Measurements from ENCODE around the gene NRN1L.

NRN1L gene

DNA sequence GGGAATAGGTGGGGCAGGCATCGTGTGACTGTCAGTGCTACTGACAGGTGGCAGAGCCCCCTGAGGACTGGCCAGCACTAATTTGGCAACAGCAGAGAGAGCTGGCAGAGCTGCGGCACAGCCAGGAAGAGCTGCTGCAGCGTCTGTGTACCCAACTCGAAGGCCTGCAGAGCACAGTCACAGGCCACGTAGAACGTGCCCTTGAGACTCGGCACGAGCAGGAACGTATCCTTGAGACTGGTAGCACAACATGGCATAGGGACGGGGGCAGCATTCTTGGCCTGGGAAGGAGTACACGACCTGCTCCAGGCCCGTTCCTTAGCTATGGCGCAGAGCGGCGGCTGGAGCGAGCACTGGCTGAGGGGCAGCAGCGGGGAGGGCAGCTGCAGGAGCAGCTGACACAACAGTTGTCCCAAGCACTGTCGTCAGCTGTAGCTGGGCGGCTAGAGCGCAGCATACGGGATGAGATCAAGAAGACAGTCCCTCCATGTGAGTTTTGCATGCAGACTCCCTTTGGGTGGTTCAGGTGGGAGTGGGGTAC lies 3.0 kb upstream of the NRN1L start:
- ChIA-PET CTCF (interaction anchor here (0.7 to 20.3 kb wide), 14 partner anchors 9 to 347 kb away, joined by 3 to 359 read pairs (median 4); partner anchors contain the start of genes CTRL, EDC4 and PSMB10), POLR2A (no interaction called here)
- Histone ChIP-seq H3K9me3 (ENCODE audit: control extremely low read depth in 1 of 5, control insufficient read depth in 4 of 5, insufficient read depth in 2 of 5, low read depth in 1 of 5, low read length in 4 of 5) (no peaks in the 10 kb centered on the region), H3K27me3 (replicated peaks in 2 of 5; ENCODE audit: control insufficient read depth in 4 of 5, insufficient read depth in 5 of 5, low read length in 4 of 5) (no peaks in the 10 kb centered on the region), H3K4me1 (ENCODE audit: control extremely low read depth in 1 of 4, control insufficient read depth in 4 of 4, insufficient read depth in 4 of 4, low read length in 3 of 4) (no peaks in the 10 kb centered on the region), H3K4me3 (ENCODE audit: control insufficient read depth in 1 of 7, extremely low read depth in 1 of 7, insufficient read depth in 4 of 7, low read depth in 2 of 7, low read length in 6 of 7) (no peak overlapping the region), H3K27ac (ENCODE audit: insufficient read depth in 1 of 2, low read depth in 1 of 2, low read length in 2 of 2, poor library complexity in 1 of 2, severe bottlenecking in 2 of 2) (no peak overlapping the region), H3K36me3 (ENCODE audit: control insufficient read depth in 4 of 4, insufficient read depth in 4 of 4, low read length in 3 of 4) (peaks cover 17 to 94% (median 82%) of the 10 kb centered on the region in 4 experiments)
- WGBS (ENCODE audit: insufficient coverage), result 98% methylated on average over 18 of the region's 21 CpGs
- no peak for DNase-seq

DNA sequence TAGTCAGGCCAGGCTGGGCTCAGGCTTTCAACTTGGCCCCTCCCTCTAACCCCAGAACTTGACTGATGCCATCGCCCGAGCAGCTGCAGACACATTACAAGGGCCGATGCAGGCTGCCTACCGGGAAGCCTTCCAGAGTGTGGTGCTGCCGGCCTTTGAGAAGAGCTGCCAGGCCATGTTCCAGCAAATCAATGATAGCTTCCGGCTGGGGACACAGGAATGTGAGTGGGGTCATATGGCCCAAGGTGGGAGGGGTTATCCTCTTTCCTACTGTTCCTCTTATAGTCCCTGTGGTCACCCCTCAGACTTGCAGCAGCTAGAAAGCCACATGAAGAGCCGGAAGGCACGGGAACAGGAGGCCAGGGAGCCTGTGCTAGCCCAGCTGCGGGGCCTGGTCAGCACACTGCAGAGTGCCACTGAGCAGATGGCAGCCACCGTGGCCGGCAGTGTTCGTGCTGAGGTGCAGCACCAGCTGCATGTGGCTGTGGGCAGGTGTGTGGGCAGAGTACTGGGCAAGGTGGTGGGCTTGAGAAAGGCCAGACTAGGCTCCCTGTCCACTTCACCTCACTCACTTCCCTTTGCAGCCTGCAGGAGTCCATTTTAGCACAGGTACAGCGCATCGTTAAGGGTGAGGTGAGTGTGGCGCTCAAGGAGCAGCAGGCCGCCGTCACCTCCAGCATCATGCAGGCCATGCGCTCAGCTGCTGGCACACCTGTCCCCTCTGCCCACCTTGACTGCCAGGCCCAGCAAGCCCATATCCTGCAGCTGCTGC lies 2.1 kb upstream of the NRN1L start:
- ChIA-PET CTCF (interaction anchor here (0.6 to 20.3 kb wide), 20 partner anchors 8 to 346 kb away, joined by 3 to 359 read pairs (median 4); partner anchors contain the start of genes CTRL, EDC4 and PSMB10), POLR2A (interaction anchor here (0.9 kb wide), 1 partner anchor 17 kb away, joined by 4 read pairs; no protein-coding TSS in a partner anchor)
- H3K27me3 ChIP-seq (replicated peaks in 2 of 5; ENCODE audit: control insufficient read depth in 4 of 5, insufficient read depth in 5 of 5, low read length in 4 of 5), result no peaks in the 10 kb centered on the region
- WGBS (ENCODE audit: insufficient coverage), result 95% methylated on average over 18 of the region's 18 CpGs
- no peak for DNase-seq
- no peaks in the 10 kb centered on the region for H3K4me1 ChIP-seq (ENCODE audit: control extremely low read depth in 1 of 4, control insufficient read depth in 4 of 4, insufficient read depth in 4 of 4, low read length in 3 of 4)
- no peak overlapping the region for H3K27ac ChIP-seq (ENCODE audit: insufficient read depth in 1 of 2, low read depth in 1 of 2, low read length in 2 of 2, poor library complexity in 1 of 2, severe bottlenecking in 2 of 2)
- no peaks in the 10 kb centered on the region for H3K9me3 ChIP-seq (ENCODE audit: control extremely low read depth in 1 of 5, control insufficient read depth in 4 of 5, insufficient read depth in 2 of 5, low read depth in 1 of 5, low read length in 4 of 5)
- no peak overlapping the region for H3K4me3 ChIP-seq (ENCODE audit: control insufficient read depth in 1 of 7, extremely low read depth in 1 of 7, insufficient read depth in 4 of 7, low read depth in 2 of 7, low read length in 6 of 7)
- H3K36me3 ChIP-seq (ENCODE audit: control insufficient read depth in 4 of 4, insufficient read depth in 4 of 4, low read length in 3 of 4), result peaks cover 12 to 89% (median 74%) of the 10 kb centered on the region in 4 experiments

DNA sequence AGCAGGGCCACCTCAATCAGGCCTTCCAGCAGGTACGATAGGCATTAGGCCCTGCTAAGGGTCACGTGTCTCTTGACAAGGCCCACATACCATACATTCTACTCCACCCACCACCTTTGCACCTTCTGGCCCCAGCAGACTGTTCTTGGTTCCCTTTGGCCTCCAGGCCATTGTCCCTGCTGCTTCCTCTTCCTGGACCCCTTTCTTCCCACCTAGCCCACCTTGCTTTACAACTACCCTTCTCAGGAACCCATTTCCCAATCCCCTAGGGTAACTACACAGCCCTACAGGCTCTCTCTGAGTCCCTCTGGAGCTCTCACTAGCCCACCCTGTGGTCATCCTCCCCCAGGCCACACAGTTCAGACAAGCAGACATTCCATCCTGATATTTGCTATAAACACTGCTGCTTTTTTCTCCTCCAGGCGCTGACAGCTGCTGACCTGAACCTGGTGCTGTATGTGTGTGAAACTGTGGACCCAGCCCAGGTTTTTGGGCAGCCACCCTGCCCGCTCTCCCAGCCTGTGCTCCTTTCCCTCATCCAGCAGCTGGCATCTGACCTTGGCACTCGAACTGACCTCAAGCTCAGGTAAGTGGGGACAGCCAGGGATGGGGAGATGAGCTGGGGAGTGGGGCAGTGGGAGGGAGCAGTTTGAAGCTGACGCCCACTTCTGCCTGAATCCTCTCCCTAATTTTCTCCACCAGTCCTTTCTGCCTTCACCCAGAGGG lies 1.4 kb upstream of the NRN1L start:
- no peak for DNase-seq
- H3K9me3 ChIP-seq (ENCODE audit: control extremely low read depth in 1 of 5, control insufficient read depth in 4 of 5, insufficient read depth in 2 of 5, low read depth in 1 of 5, low read length in 4 of 5), result no peaks in the 10 kb centered on the region
- POLR2A ChIA-PET, result interaction anchor here (0.8 to 0.9 kb wide), 2 partner anchors 16 to 52 kb away, joined by 3 to 4 read pairs; no protein-coding TSS in a partner anchor
- H3K36me3 ChIP-seq (ENCODE audit: control insufficient read depth in 4 of 4, insufficient read depth in 4 of 4, low read length in 3 of 4), result peaks cover 10 to 81% (median 67%) of the 10 kb centered on the region in 4 experiments
- H3K4me3 ChIP-seq (ENCODE audit: control insufficient read depth in 1 of 7, extremely low read depth in 1 of 7, insufficient read depth in 4 of 7, low read depth in 2 of 7, low read length in 6 of 7), result no peak overlapping the region
- H3K27ac ChIP-seq (ENCODE audit: insufficient read depth in 1 of 2, low read depth in 1 of 2, low read length in 2 of 2, poor library complexity in 1 of 2, severe bottlenecking in 2 of 2), result no peak overlapping the region
- H3K27me3 ChIP-seq (replicated peaks in 2 of 5; ENCODE audit: control insufficient read depth in 4 of 5, insufficient read depth in 5 of 5, low read length in 4 of 5), result no peaks in the 10 kb centered on the region
- no peaks in the 10 kb centered on the region for H3K4me1 ChIP-seq (ENCODE audit: control extremely low read depth in 1 of 4, control insufficient read depth in 4 of 4, insufficient read depth in 4 of 4, low read length in 3 of 4)
- CTCF ChIA-PET, result interaction anchor here (0.7 to 20.3 kb wide), 28 partner anchors 7 to 347 kb away, joined by 3 to 359 read pairs (median 6); partner anchors contain the start of genes CTRL, PSMB10 and RANBP10
- 92% methylated on average over 3 of the region's 6 CpGs for WGBS (ENCODE audit: insufficient coverage)

DNA sequence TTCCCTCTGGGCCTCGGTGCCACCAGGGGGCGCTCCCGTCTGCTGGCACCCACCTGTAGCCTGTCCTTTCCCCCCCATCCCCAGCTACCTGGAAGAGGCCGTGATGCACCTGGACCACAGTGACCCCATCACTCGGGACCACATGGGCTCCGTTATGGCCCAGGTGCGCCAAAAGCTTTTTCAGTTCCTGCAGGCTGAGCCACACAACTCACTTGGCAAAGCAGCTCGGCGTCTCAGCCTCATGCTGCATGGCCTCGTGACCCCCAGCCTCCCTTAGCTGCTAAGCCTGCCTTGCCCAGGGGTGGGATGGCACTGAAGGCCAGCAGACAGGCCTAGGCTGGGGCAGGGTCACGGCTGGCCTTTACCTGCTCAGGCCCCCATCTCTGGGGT lies 818 bp upstream of the NRN1L start:
- Histone ChIP-seq H3K27me3 (replicated peaks in 2 of 5; ENCODE audit: control insufficient read depth in 4 of 5, insufficient read depth in 5 of 5, low read length in 4 of 5) (no peaks in the 10 kb centered on the region), H3K27ac (ENCODE audit: insufficient read depth in 1 of 2, low read depth in 1 of 2, low read length in 2 of 2, poor library complexity in 1 of 2, severe bottlenecking in 2 of 2) (no peak overlapping the region), H3K4me3 (ENCODE audit: control insufficient read depth in 1 of 7, extremely low read depth in 1 of 7, insufficient read depth in 4 of 7, low read depth in 2 of 7, low read length in 6 of 7) (no peak overlapping the region), H3K9me3 (ENCODE audit: control extremely low read depth in 1 of 5, control insufficient read depth in 4 of 5, insufficient read depth in 2 of 5, low read depth in 1 of 5, low read length in 4 of 5) (no peaks in the 10 kb centered on the region), H3K4me1 (ENCODE audit: control extremely low read depth in 1 of 4, control insufficient read depth in 4 of 4, insufficient read depth in 4 of 4, low read length in 3 of 4) (no peaks in the 10 kb centered on the region), H3K36me3 (ENCODE audit: control insufficient read depth in 4 of 4, insufficient read depth in 4 of 4, low read length in 3 of 4) (peaks cover 10 to 76% (median 62%) of the 10 kb centered on the region in 4 experiments)
- ChIA-PET CTCF (interaction anchor here (0.7 to 20.3 kb wide), 27 partner anchors 8 to 346 kb away, joined by 3 to 359 read pairs (median 7); partner anchors contain the start of genes CTRL, PSMB10 and RANBP10), POLR2A (interaction anchor here (0.8 kb wide), 1 partner anchor 52 kb away, joined by 3 read pairs; no protein-coding TSS in a partner anchor)
- peak; percentile 50 to 70 (median 66) for DNase-seq
- WGBS (ENCODE audit: insufficient coverage), result 65% methylated on average over 11 of the region's 11 CpGs

DNA sequence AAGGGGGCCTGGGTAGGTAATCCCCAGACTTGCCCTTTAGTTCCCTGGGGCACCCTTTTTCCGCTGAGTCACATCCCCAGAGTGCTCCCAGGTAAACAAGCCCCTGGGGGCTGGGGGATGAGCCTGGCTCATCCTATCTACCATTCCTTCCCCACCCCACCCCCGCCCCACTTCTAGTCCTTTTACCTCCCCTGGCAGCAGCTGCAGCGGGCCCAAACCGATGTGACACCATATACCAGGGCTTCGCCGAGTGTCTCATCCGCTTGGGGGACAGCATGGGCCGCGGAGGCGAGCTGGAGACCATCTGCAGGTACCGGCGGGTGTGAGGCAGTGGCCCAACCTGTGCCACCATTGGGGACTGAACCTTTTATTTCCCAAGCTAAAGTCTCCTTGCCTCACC lies 860 bp downstream of the NRN1L start:
- Histone ChIP-seq H3K4me1 (ENCODE audit: control extremely low read depth in 1 of 4, control insufficient read depth in 4 of 4, insufficient read depth in 4 of 4, low read length in 3 of 4) (no peaks in the 10 kb centered on the region), H3K4me3 (ENCODE audit: control insufficient read depth in 1 of 7, extremely low read depth in 1 of 7, insufficient read depth in 4 of 7, low read depth in 2 of 7, low read length in 6 of 7) (no peak overlapping the region), H3K36me3 (ENCODE audit: control insufficient read depth in 4 of 4, insufficient read depth in 4 of 4, low read length in 3 of 4) (peaks cover 6 to 59% (median 49%) of the 10 kb centered on the region in 4 experiments), H3K9me3 (ENCODE audit: control extremely low read depth in 1 of 5, control insufficient read depth in 4 of 5, insufficient read depth in 2 of 5, low read depth in 1 of 5, low read length in 4 of 5) (no peaks in the 10 kb centered on the region), H3K27ac (ENCODE audit: insufficient read depth in 1 of 2, low read depth in 1 of 2, low read length in 2 of 2, poor library complexity in 1 of 2, severe bottlenecking in 2 of 2) (peak overlapping the region in 1 of 2 experiments; percentile 43), H3K27me3 (replicated peaks in 2 of 5; ENCODE audit: control insufficient read depth in 4 of 5, insufficient read depth in 5 of 5, low read length in 4 of 5) (no peaks in the 10 kb centered on the region)
- 97% methylated on average over 9 of the region's 12 CpGs for WGBS (ENCODE audit: insufficient coverage)
- ChIA-PET POLR2A (interaction anchor here (0.6 kb wide), 1 partner anchor 124 kb away, joined by 3 read pairs; no protein-coding TSS in a partner anchor), CTCF (interaction anchor here (0.6 to 20.3 kb wide), 10 partner anchors 21 to 345 kb away, joined by 3 to 359 read pairs (median 4); partner anchors contain the start of genes CTRL and PSMB10)
- DNase-seq, result no peak

DNA sequence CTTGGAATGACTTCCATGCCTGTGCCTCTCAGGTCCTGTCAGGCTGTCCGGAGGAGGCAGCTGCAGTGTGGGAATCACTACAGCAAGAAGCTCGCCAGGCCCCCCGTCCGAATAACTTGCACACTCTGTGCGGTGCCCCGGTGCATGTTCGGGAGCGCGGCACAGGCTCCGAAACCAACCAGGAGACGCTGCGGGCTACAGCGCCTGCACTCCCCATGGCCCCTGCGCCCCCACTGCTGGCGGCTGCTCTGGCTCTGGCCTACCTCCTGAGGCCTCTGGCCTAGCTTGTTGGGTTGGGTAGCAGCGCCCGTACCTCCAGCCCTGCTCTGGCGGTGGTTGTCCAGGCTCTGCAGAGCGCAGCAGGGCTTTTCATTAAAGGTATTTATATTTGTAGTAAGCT lies 1.3 kb downstream of the NRN1L start:
- no peak overlapping the region for H3K4me3 ChIP-seq (ENCODE audit: control insufficient read depth in 1 of 7, extremely low read depth in 1 of 7, insufficient read depth in 4 of 7, low read depth in 2 of 7, low read length in 6 of 7)
- no peaks in the 10 kb centered on the region for H3K9me3 ChIP-seq (ENCODE audit: control extremely low read depth in 1 of 5, control insufficient read depth in 4 of 5, insufficient read depth in 2 of 5, low read depth in 1 of 5, low read length in 4 of 5)
- H3K36me3 ChIP-seq (ENCODE audit: control insufficient read depth in 4 of 4, insufficient read depth in 4 of 4, low read length in 3 of 4), result peaks cover 4 to 54% (median 45%) of the 10 kb centered on the region in 4 experiments
- 97% methylated on average over 15 of the region's 19 CpGs for WGBS (ENCODE audit: insufficient coverage)
- ChIA-PET CTCF (interaction anchor here (0.6 to 20.3 kb wide), 14 partner anchors 8 to 344 kb away, joined by 3 to 359 read pairs (median 4); partner anchors contain the start of genes CTRL, EDC4 and PSMB10), POLR2A (no interaction called here)
- H3K27ac ChIP-seq (ENCODE audit: insufficient read depth in 1 of 2, low read depth in 1 of 2, low read length in 2 of 2, poor library complexity in 1 of 2, severe bottlenecking in 2 of 2), result no peak overlapping the region
- H3K4me1 ChIP-seq (ENCODE audit: control extremely low read depth in 1 of 4, control insufficient read depth in 4 of 4, insufficient read depth in 4 of 4, low read length in 3 of 4), result no peaks in the 10 kb centered on the region
- no peak for DNase-seq
- no peaks in the 10 kb centered on the region for H3K27me3 ChIP-seq (replicated peaks in 2 of 5; ENCODE audit: control insufficient read depth in 4 of 5, insufficient read depth in 5 of 5, low read length in 4 of 5)

Data from common myeloid progenitor, CD34-positive (primary cell).